GM10266 (cell line): ENCODE results near the gene BIN1.

Experiments
- DNase-seq: peaks from one replicate; pipeline ENCODE4 v3.0.0; 2012; ENCODE audit errors: extremely low spot score
- CTCF ChIP-seq: IDR thresholded peaks from 2 replicates; pipeline ENCODE4 v1.5.1; 2012; ENCODE audit warnings: mild to moderate bottlenecking, low read depth; ENCODE audit not compliant: control insufficient read depth, insufficient read depth; ENCODE audit errors: missing control alignments

BIN1 gene

GRCh38 chr2:127000937-127001336 is 106.0 kb downstream of the BIN1 start:
- DNase-seq, result no peak
- no peak for TF ChIP-seq CTCF

- no peak for TF ChIP-seq CTCF
- DNase-seq, result no peak
Measured at GRCh38 chr2:127000194-127000593, 106.8 kb downstream of the BIN1 start.

GRCh38 chr2:126999106-126999756 is 107.7 kb downstream of the BIN1 start:
- no peak for TF ChIP-seq CTCF
- no peak for DNase-seq

- no peak for DNase-seq
- TF ChIP-seq CTCF, result no peak
Measured at GRCh38 chr2:126998486-126998885, 108.5 kb downstream of the BIN1 start.
